HL-60 (cell line): Measurements from ENCODE around the gene SURF2.

Experiments
- TF ChIP-seq, protein P1 (sequence below): IDR thresholded peaks from one replicate; pipeline ENCODE4 v1.5.1; 2011; ENCODE audit warnings: low read length, control low read depth, inconsistent platforms; ENCODE audit not compliant: insufficient read depth
- TF ChIP-seq, protein P2 (sequence below): IDR thresholded peaks from 2 replicates; pipeline ENCODE4 v1.6.1; 2012; ENCODE audit warnings: low read depth; ENCODE audit not compliant: insufficient replicate concordance

DNA sequence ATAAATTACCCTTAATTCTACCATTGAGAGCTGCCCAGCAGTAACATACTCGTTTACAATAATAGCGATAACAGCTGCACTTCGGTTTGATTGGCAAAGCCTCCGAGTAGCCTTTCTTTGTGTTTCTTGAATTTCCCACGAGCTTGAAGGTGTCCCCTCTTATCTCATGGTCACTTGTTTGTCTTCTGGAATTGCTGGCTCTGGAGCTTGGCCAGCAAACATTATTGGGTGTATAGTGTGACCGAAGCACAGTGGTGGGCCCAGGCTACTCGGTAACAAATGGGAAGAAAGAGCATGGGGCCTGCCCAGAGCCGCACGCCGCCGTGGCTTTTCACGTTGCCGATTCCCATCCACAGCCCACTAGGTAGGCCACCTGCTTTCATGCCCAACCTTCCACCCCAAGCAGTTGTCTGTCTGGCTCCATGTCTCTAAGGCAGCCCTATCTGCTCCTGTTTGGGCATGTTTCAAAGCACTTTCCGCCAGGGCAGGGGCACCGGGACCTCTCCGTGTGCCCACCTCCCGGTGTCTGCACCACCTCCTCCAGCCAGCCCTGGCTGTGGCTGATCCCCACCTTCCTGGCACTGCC lies 28.5 kb downstream of the SURF2 start:
- TF ChIP-seq, protein P1, sequence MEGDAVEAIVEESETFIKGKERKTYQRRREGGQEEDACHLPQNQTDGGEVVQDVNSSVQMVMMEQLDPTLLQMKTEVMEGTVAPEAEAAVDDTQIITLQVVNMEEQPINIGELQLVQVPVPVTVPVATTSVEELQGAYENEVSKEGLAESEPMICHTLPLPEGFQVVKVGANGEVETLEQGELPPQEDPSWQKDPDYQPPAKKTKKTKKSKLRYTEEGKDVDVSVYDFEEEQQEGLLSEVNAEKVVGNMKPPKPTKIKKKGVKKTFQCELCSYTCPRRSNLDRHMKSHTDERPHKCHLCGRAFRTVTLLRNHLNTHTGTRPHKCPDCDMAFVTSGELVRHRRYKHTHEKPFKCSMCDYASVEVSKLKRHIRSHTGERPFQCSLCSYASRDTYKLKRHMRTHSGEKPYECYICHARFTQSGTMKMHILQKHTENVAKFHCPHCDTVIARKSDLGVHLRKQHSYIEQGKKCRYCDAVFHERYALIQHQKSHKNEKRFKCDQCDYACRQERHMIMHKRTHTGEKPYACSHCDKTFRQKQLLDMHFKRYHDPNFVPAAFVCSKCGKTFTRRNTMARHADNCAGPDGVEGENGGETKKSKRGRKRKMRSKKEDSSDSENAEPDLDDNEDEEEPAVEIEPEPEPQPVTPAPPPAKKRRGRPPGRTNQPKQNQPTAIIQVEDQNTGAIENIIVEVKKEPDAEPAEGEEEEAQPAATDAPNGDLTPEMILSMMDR: no peak
- TF ChIP-seq, protein P2, sequence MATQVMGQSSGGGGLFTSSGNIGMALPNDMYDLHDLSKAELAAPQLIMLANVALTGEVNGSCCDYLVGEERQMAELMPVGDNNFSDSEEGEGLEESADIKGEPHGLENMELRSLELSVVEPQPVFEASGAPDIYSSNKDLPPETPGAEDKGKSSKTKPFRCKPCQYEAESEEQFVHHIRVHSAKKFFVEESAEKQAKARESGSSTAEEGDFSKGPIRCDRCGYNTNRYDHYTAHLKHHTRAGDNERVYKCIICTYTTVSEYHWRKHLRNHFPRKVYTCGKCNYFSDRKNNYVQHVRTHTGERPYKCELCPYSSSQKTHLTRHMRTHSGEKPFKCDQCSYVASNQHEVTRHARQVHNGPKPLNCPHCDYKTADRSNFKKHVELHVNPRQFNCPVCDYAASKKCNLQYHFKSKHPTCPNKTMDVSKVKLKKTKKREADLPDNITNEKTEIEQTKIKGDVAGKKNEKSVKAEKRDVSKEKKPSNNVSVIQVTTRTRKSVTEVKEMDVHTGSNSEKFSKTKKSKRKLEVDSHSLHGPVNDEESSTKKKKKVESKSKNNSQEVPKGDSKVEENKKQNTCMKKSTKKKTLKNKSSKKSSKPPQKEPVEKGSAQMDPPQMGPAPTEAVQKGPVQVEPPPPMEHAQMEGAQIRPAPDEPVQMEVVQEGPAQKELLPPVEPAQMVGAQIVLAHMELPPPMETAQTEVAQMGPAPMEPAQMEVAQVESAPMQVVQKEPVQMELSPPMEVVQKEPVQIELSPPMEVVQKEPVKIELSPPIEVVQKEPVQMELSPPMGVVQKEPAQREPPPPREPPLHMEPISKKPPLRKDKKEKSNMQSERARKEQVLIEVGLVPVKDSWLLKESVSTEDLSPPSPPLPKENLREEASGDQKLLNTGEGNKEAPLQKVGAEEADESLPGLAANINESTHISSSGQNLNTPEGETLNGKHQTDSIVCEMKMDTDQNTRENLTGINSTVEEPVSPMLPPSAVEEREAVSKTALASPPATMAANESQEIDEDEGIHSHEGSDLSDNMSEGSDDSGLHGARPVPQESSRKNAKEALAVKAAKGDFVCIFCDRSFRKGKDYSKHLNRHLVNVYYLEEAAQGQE: no peak
